A549 (cell line): Measurements from ENCODE around the gene PTGES2. TPM values are rescaled to one million over a fixed set of nuclear protein-coding genes. Genes with fewer than 3 reads are reported as not detected.

Experiments used
- ATAC-seq, 2 experiments: fragments of 200-7000 bp in 1 of 2; fragments of >200 bp in 1 of 2; cut with Nextera tagmentation in 1 of 2; cut with Tn5 transposase in 1 of 2; 3 replicates each; pipeline versions ENCODE4 v1.8.0 to v1.9.1; 2018 to 2020; ENCODE audit warnings: mild to moderate bottlenecking in 1 of 2, moderate library complexity in 1 of 2
- CTCF ChIA-PET: fragments of 300-600 bp; sonication (Branson Sonifier 250); formaldehyde crosslinking; extraction: SDS; loops from one replicate; lab custom pipeline; 2021; ENCODE audit warnings: antibody characterized with exemption, inconsistent platforms; lab: Yijun Ruan, JAX
- POLR2A ChIA-PET: fragments of 350-600 bp; formaldehyde crosslinking; extraction: SDS; loops from one replicate; lab custom pipeline; 2021; ENCODE audit warnings: antibody characterized with exemption, inconsistent platforms; lab: Yijun Ruan, JAX
- DNase-seq, 2 experiments: peaks; one replicate each; pipeline versions ENCODE4 v3.0.0 to v3.0.0-alpha.2; 2011 to 2016; ENCODE audit warnings: low read depth in 1 of 2, low spot score in 1 of 2
- FAIRE-seq: peaks from 2 replicates; lab custom pipeline; 2011; peaks lifted over from hg19 to GRCh38; lab: Jason Lieb, UNC
- H3K27ac ChIP-seq, 2 experiments: fragments of >200 bp; sonication (Bioruptor Twin); formaldehyde crosslinking; 3 replicates each; pipeline ENCODE4 v1.5.1; 2016 to 2017
- H3K4me1 ChIP-seq: fragments of >200 bp; sonication (Bioruptor Twin); formaldehyde crosslinking; 3 replicates; pipeline ENCODE4 v1.6.1; 2016
- H3K4me2 ChIP-seq: fragments of >200 bp; sonication (Bioruptor Twin); formaldehyde crosslinking; 3 replicates; pipeline ENCODE4 v1.6.1; 2016
- H3K4me3 ChIP-seq: fragments of >200 bp; sonication (Bioruptor Twin); formaldehyde crosslinking; 3 replicates; pipeline ENCODE4 v1.5.1; 2016
- H3K9me3 ChIP-seq: fragments of >200 bp; sonication (Bioruptor Twin); formaldehyde crosslinking; 3 replicates; pipeline ENCODE4 v1.6.1; 2016
- CHD4 ChIP-seq: fragments of 200-600 bp; sonication (generic); IDR thresholded peaks from 2 replicates; pipeline ENCODE4 v1.6.1; 2016; ENCODE audit warnings: antibody characterized with exemption, mild to moderate bottlenecking, borderline replicate concordance
- E2F6 ChIP-seq: IDR thresholded peaks from 2 replicates; pipeline ENCODE4 v1.6.1; 2012; ENCODE audit warnings: low read depth, borderline replicate concordance
- EHF ChIP-seq: fragments of 250-450 bp; sonication (Bioruptor Pico); IDR thresholded peaks from 2 replicates; pipeline ENCODE4 v1.5.0; 2020; ENCODE audit warnings: mild to moderate bottlenecking
- EHMT2 ChIP-seq: fragments of 200-600 bp; sonication (generic); IDR thresholded peaks from 2 replicates; pipeline ENCODE4 v1.6.1; 2016; ENCODE audit warnings: antibody characterized with exemption, low read depth, mild to moderate bottlenecking, moderate library complexity
- ELK1 ChIP-seq: fragments of 150-350 bp; IDR thresholded peaks from 2 replicates; pipeline ENCODE4 v1.6.1; 2014; ENCODE audit warnings: low read depth, mild to moderate bottlenecking, low read length
- EP300 ChIP-seq, 2 experiments: fragments of >200 bp; sonication (Bioruptor Twin); formaldehyde crosslinking; IDR thresholded peaks; 2 replicates in 1 of 2; 3 replicates in 1 of 2; pipeline ENCODE4 v1.6.1; 2016 to 2017
- FOSL2 ChIP-seq, 2 experiments: fragments of 450-650 bp in 1 of 2; fragments of >200 bp in 1 of 2; sonication (Bioruptor Twin) in 1 of 2; formaldehyde crosslinking; IDR thresholded peaks; 2 replicates each; pipeline versions ENCODE4 v1.5.0 to v1.6.1; 2016 to 2020; ENCODE audit warnings: mild to moderate bottlenecking in 1 of 2, moderate library complexity in 1 of 2
- FOXS1 ChIP-seq: fragments of 250-450 bp; sonication (Bioruptor Pico); IDR thresholded peaks from 2 replicates; pipeline ENCODE4 v1.5.0; 2020; ENCODE audit warnings: mild to moderate bottlenecking, moderate library complexity
- HOXB13 ChIP-seq: fragments of 250-450 bp; sonication (Bioruptor Pico); IDR thresholded peaks from 2 replicates; pipeline ENCODE4 v1.5.0; 2020; ENCODE audit warnings: low read depth, mild to moderate bottlenecking, moderate library complexity
- JUN ChIP-seq, 2 experiments: fragments of >200 bp; sonication (Bioruptor Twin); formaldehyde crosslinking; IDR thresholded peaks; 2 replicates in 1 of 2; 3 replicates in 1 of 2; pipeline ENCODE4 v1.6.1; 2016 to 2017
- KDM1A ChIP-seq: fragments of 200-600 bp; sonication (generic); IDR thresholded peaks from 2 replicates; pipeline ENCODE4 v1.6.1; 2016; ENCODE audit warnings: low read depth, mild to moderate bottlenecking
- KDM5A ChIP-seq: fragments of 200-600 bp; sonication (generic); IDR thresholded peaks from 2 replicates; pipeline ENCODE4 v1.6.1; 2016; ENCODE audit warnings: antibody characterized with exemption, mild to moderate bottlenecking
- MAX ChIP-seq: IDR thresholded peaks from 2 replicates; pipeline ENCODE4 v1.6.1; 2012
- MAZ ChIP-seq: fragments of 150-350 bp; IDR thresholded peaks from 2 replicates; pipeline ENCODE4 v1.6.1; 2014; ENCODE audit warnings: antibody characterized with exemption, low read depth, low read length, borderline replicate concordance
- MYC ChIP-seq: IDR thresholded peaks from 2 replicates; pipeline ENCODE4 v1.6.1; 2012; ENCODE audit warnings: mild to moderate bottlenecking, inconsistent platforms, low read length, improper control_type of control experiment, borderline replicate concordance
- NFE2L2 ChIP-seq: fragments of 150-350 bp; conservative IDR thresholded peaks from 2 replicates; pipeline ENCODE4 v1.6.1; 2014; ENCODE audit warnings: low read length
- PHF8 ChIP-seq: fragments of 200-600 bp; sonication (generic); IDR thresholded peaks from 2 replicates; pipeline ENCODE4 v1.6.1; 2016; ENCODE audit warnings: low read depth, mild to moderate bottlenecking, antibody characterized with exemption, moderate library complexity, borderline replicate concordance
- POLR2A ChIP-seq: IDR thresholded peaks from 2 replicates; pipeline ENCODE4 v1.6.1; 2012; ENCODE audit warnings: mild to moderate bottlenecking, low read length
- RARB ChIP-seq: fragments of 250-450 bp; sonication (Bioruptor Pico); IDR thresholded peaks from 2 replicates; pipeline ENCODE4 v1.8.0; 2021; ENCODE audit warnings: mild to moderate bottlenecking, moderate library complexity
- RFX5 ChIP-seq: fragments of 450-650 bp; IDR thresholded peaks from 2 replicates; pipeline ENCODE4 v1.7.1; 2014; ENCODE audit warnings: antibody characterized with exemption, mild to moderate bottlenecking, moderate library complexity
- SREBF2 ChIP-seq: fragments of 450-650 bp; IDR thresholded peaks from 2 replicates; pipeline ENCODE4 v1.6.1; 2014; ENCODE audit warnings: mild to moderate bottlenecking, moderate library complexity
- TFCP2L1 ChIP-seq: fragments of 250-450 bp; sonication (Bioruptor Pico); IDR thresholded peaks from 2 replicates; pipeline ENCODE4 v1.5.0; 2021; ENCODE audit warnings: mild to moderate bottlenecking
- TP53 ChIP-seq: fragments of 250-450 bp; sonication (Bioruptor Pico); IDR thresholded peaks from 2 replicates; pipeline ENCODE4 v1.5.0; 2021; ENCODE audit warnings: mild to moderate bottlenecking, moderate library complexity
- USF2 ChIP-seq: fragments of 450-650 bp; IDR thresholded peaks from 2 replicates; pipeline ENCODE4 v1.6.1; 2014; ENCODE audit warnings: antibody characterized with exemption
- ZC3H11A ChIP-seq: fragments of 450-650 bp; IDR thresholded peaks from 2 replicates; pipeline ENCODE4 v1.6.1; 2014; ENCODE audit warnings: antibody characterized with exemption, mild to moderate bottlenecking
- ZNF302 ChIP-seq: fragments of 250-450 bp; sonication (Bioruptor Pico); IDR thresholded peaks from 2 replicates; pipeline ENCODE4 v1.9.0; 2021; ENCODE audit warnings: inconsistent platforms, mild to moderate bottlenecking, moderate library complexity
- ZSCAN20 ChIP-seq: fragments of 250-450 bp; sonication (Bioruptor Pico); IDR thresholded peaks from 2 replicates; pipeline ENCODE4 v1.8.0; 2022; ENCODE audit warnings: mild to moderate bottlenecking, moderate library complexity
- WGBS: methylation state at CpG from one replicate; pipeline ENCODE4 v1.1.6; 2017; ENCODE audit errors: missing lambda C conversion rate; 5-methylcytosine and 5-hydroxymethylcytosine counted together
- polyA plus RNA-seq, 4 experiments: library from polyadenylated mRNA; depleted of rRNA in 3 of 4; stranded (reverse); fragments of >200 nt; fragmentation: RNase III in 1 of 4; extraction: RNeasy Plus Mini Kit Qiagen cat#74134 plus additional on column Dnase treatment in 1 of 4; gene quantifications; 2 replicates in 3 of 4; 3 replicates in 1 of 4; pipeline ENCODE4 v1.2.3, GENCODE V29; 2011 to 2017

The PTGES2 gene
- polyA plus RNA-seq, 2 of the 4 experiments (the other 2 are of a cell fraction) = 94.1 to 94.5 TPM

- POLR2A ChIA-PET = no interaction called here
- no peak for TF ChIP-seq TP53 (CRISPR knock-in tag)
- no peak for TF ChIP-seq POLR2A
- TF ChIP-seq PHF8 = no peak
- TF ChIP-seq ELK1 = no peak
- TF ChIP-seq ZNF302 (CRISPR knock-in tag) = no peak
- TF ChIP-seq E2F6 = no peak
- TF ChIP-seq SREBF2 = no peak
- TF ChIP-seq EHF (CRISPR knock-in tag) = no peak
- TF ChIP-seq HOXB13 (CRISPR knock-in tag) = no peak
- TF ChIP-seq ZC3H11A = no peak
- TF ChIP-seq NFE2L2 = no peak
- Histone ChIP-seq H3K4me1 (peaks cover 31% of the 10 kb centered on the region), H3K9me3 (no peaks in the 10 kb centered on the region), H3K27ac (peak overlapping the region; percentile 76 to 82), H3K4me3 (no peak overlapping the region), H3K4me2 (peak overlapping the region; percentile 66)
- 0 out of 6 replicates have a peak, but pooled peaks of 1 of the 2 experiments have one; percentile 4 for ATAC-seq
- CTCF ChIA-PET = interaction anchor here (1.0 kb wide), 2 partner anchors 31 to 35 kb away, joined by 3 to 4 read pairs; no protein-coding TSS in a partner anchor
- no peak for DNase-seq
- FAIRE-seq = no peak
- 86% methylated on average over 3 of the region's 5 CpGs for WGBS
Observed at GRCh38 chr9:128148509-128149000, 21.0 kb upstream of the PTGES2 start.

GRCh38 chr9:128146591-128147120 is 19.1 kb upstream of the PTGES2 start:
- no peak for FAIRE-seq
- CTCF ChIA-PET = interaction anchor here (0.6 to 1.2 kb wide), 3 partner anchors 23 to 145 kb away, joined by 3 to 5 read pairs (median 3); no protein-coding TSS in a partner anchor

GRCh38 chr9:128145951-128146351 is 18.4 kb upstream of the PTGES2 start:
- Histone ChIP-seq H3K4me2 (no peak overlapping the region), H3K9me3 (no peaks in the 10 kb centered on the region), H3K27ac (no peak overlapping the region), H3K4me3 (no peak overlapping the region), H3K4me1 (peaks cover 31% of the 10 kb centered on the region)
- no peak for FAIRE-seq
- ChIA-PET CTCF (interaction anchor here (0.8 to 1.2 kb wide), 3 partner anchors 24 to 109 kb away, joined by 3 to 5 read pairs (median 3); no protein-coding TSS in a partner anchor), POLR2A (no interaction called here)
- TF ChIP-seq EP300 (IDR thresholded peaks at IDR 0.05) = no peak
- no peak for TF ChIP-seq USF2
- no peak for TF ChIP-seq HOXB13 (CRISPR knock-in tag)
- no peak for TF ChIP-seq FOXS1 (CRISPR knock-in tag)
- no peak for TF ChIP-seq ZSCAN20 (CRISPR knock-in tag)
- no peak for TF ChIP-seq RARB (CRISPR knock-in tag)
- TF ChIP-seq CHD4 = no peak
- no peak for TF ChIP-seq JUN (IDR thresholded peaks at IDR 0.05)
- DNase-seq = no peak
- 73% methylated on average over 13 of the region's 13 CpGs for WGBS
- no peak for ATAC-seq

More at GRCh38 chr9:128146591-128147120, 19.1 kb upstream of the PTGES2 start:
- DNase-seq (no peak), ATAC-seq (no peak)
- 83% methylated on average over 6 of the region's 8 CpGs for WGBS
- no peak overlapping the region for H3K4me3 ChIP-seq
- H3K4me1 ChIP-seq = peaks cover 31% of the 10 kb centered on the region
- H3K27ac ChIP-seq = no peak overlapping the region
- no peaks in the 10 kb centered on the region for H3K9me3 ChIP-seq
- no peak overlapping the region for H3K4me2 ChIP-seq
- POLR2A ChIA-PET = no interaction called here
- TF ChIP-seq FOSL2 (IDR thresholded peaks at IDR 0.05) = no peak
- no peak for TF ChIP-seq FOSL2 (CRISPR knock-in tag; IDR thresholded peaks at IDR 0.05)
- TF ChIP-seq TFCP2L1 (CRISPR knock-in tag) = no peak
- TF ChIP-seq EP300 (IDR thresholded peaks at IDR 0.05) = no peak
- no peak for TF ChIP-seq KDM1A
- TF ChIP-seq RFX5 = no peak
- TF ChIP-seq EHMT2 = no peak
- TF ChIP-seq MAX = no peak
- no peak for TF ChIP-seq KDM5A
- no peak for TF ChIP-seq MAZ
- TF ChIP-seq MYC = no peak
- no peak for TF ChIP-seq HOXB13 (CRISPR knock-in tag)
- TF ChIP-seq EHF (CRISPR knock-in tag) = no peak
- TF ChIP-seq POLR2A = no peak
- TF ChIP-seq, all 56 proteins: peak for 0
